GM18868 (cell line): ENCODE data around the gene PABPC1L.

Source experiments
- ATAC-seq: cut with Tn5 transposase; IDR thresholded peaks from one replicate; pipeline ENCODE4 v1.9.1; 2021; ENCODE audit warnings: mild to moderate bottlenecking, moderate library complexity; ENCODE audit not compliant: unreplicated experiment

The PABPC1L gene

DNA sequence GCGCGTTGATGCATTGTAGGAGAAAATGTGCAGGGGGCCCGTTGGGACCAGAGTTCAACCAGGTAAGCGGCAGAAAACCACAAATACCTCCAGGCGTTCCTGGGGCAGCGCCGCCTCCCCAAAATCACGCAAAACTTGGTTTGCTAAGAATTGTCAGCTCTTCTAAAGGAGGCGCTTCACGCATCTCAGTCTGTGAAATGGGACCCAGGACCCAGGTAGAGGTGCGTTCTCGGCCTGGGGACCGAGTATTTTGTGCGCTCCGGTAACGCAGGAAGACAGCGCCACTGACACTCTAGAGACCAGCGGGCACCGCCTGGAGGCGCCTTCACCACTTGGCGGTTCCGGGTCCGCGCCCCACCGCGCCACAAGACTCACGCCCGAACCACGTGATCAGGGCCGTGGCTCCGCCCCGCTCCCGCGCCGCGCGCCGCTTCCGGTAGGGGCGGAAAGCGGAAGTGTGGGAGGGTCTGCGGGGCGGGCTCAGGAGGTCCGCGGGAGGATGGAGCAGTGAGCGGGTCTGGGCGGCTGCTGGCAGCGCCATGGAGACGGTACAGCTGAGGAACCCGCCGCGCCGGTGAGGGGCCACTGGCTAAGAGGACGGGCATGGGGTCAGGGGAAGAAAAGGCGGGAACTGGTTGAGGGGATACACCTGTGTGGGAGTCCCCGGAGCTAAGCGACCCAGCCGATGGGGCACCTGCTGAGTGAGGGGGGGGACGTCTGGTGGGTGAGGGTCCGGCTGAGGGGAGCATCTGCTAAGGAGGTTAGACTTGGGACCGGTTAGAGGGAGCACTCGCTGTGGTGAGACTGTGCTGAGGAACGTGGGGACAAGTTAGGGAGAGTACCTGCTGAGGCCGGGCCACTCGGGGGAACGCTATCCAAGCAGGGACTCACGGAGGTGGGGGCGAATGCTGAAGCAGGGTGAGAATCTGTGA, 56.4 kb downstream of the PABPC1L start, which contains the start of gene STK4:
Gene STK4 (plus strand): TSS at position 483 of the 932 bp plus-strand sequence. CDS start 57 bp downstream, at position 540.
- ATAC-seq = peak; percentile 71

DNA sequence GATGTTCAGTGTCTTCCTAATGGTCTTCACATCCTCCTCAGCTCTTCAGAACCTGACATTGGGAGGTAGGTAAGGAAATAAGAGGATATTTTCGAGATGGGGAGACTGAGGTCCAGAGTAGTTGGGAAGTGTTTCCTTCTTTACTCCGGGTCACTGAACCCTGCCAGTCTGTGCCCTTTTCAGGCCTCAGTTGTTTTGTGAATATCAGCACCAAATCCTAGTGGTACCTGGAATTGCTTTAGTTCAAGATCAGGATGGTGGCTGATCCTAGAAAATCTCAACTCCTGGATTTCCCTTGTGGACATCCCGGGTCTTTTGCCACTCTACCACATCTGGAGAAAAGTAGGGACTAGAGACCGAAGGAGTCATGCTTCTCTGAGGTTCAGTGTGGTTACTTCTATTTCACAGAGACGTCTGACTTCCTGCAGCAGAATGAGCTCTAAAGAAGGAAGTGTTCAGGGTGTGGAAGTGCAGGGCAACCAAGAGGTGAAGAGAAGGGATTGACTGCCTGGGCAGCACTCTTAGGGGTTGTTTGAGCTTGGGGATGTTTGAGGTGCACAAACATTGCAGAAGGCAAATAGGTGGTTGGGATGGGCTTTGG, 57.4 kb downstream of the PABPC1L start:
- ATAC-seq = no peak

DNA sequence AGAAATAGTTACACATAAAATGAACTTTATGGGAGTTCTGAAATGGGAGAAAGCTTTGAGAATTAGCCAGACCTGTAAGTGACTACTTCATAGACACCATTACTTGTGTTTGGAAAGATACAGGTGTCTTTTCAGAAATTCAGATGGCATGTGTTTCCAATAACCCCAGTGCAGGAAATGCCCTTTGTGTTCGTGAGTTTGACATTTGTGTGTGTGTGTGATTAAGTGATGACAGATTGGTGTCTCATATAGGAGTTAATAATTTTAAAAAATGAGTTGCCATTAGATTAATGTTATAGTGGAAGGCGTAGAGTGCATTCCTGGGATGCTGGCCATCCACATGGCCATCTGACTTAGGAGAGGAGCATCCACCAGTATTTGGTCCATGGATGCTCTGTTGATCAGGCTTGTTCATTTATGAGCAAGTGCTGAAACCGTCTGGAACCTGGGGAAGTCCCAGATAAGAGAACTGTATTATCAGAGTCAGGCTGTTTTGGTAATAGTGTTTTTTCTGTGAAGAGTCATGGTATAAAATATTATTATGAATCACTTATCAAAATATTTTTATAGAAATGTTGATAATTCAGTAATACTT, 59.5 kb downstream of the PABPC1L start:
- ATAC-seq = no peak

DNA sequence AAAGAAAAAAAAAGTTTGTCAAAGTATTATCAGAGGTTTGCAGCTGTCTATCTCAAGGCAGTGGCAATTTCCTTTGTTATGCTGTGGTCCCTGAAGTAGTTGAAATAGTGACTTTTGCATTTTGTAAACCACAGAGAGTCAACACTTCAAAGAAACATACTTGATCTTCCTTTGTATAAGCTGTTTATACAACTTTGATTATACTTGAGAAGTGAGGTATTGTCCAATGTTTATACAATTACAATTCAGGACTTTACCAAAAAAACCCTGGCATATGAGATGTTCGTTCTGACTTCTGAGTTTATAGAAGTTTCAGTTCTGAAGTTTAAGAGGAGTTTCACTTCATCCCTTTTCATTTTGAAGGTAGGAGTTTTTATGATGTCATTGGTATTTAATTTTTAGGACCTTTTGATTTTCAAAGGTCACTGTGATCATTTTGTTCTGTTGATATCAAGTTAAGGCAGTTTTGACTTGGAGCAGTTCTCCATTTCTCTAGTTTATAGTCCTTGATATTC, 60.4 kb downstream of the PABPC1L start:
- ATAC-seq = no peak

DNA sequence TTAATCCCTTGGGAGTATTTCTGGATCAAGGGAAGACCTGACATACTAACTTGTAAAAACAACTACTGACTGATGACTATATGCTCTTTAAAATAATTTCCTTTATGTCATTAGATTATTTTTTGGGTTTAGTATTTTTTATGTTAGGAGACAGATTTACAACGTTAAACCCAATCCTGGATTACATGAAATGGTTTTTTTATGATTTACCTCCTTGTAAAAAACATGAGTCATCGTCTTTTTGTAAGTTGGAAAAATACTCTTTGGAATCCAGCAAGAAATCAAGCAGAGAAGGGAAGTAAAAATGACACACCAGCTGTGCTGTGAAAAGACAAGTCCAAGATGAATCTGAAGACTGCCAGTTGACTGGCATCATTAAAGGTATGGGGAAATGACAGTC, 63.2 kb downstream of the PABPC1L start:
- no peak for ATAC-seq

DNA sequence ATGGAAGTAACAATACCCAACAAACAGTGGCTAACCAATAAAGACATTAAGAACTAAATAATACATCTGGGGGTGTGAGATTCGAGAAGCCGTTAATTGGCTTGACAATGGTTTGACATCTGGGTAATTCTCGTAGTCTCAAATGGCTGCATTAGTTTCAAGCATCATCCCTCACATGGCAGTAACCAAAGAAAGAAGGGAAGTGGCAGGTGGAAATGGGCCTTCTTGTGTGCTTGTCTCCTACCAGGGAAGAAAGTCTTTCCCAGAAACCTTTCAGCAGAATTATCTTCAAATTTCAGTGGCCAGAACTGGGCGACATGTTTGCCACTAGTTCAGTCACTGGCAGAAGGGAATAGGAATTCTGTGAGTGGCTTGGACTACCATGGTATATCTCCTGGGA, 66.8 kb downstream of the PABPC1L start:
- no peak for ATAC-seq

DNA sequence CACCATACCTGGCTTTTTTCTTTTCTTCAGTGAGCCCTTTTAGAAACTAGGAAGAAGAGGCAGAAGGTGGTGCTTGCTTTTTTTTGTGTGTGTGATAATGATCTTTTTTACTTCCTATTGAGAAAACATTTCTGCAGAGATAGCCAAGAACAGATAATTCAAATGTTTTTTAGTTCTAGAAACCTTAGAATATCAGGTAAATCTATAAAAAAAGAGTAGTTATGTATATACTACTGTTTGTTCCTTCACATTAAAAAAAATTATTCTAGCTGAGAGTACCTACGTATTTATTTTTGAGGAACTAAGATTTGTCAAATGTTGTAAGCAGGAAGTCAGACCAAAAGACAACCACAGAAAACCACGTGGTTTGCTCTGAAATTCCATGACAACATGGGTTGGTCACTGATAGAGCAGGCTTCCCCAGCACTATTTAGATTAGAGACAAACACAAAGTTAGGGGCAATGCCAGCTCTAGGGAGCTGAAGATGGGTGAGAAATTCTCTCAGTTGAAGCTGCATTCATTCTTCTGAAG, 69.3 kb downstream of the PABPC1L start:
- peak; percentile 90 for ATAC-seq

DNA sequence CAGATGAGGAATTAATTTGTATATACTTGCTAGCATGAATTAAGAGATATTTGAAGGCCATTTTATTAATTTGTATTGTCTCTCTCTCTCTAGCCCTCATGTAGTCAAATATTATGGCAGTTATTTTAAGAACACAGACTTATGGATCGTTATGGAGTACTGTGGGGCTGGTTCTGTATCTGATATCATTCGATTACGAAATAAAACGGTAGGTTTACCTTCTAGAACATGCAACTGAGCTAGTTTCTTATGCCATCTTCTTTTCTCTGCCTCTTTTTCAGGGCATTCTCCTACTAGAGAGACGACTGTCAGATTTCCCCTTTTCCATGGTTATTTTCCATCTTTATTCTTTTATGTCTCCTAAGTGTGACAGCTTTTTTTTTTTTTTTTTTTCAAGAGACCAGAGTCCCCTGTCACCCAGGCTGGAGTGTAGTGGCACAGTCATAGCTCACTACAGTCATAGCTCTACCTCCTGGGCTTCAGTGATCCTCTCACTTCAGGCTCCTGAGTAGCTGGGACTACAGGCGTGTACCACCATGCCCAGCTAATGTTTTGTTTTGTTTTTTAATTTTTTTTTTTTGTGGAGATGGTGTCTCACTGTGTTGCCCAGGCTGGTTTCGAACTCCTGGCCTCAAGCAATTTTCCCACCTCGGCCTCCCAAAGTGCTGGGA, 72.0 kb downstream of the PABPC1L start:
- ATAC-seq = no peak

DNA sequence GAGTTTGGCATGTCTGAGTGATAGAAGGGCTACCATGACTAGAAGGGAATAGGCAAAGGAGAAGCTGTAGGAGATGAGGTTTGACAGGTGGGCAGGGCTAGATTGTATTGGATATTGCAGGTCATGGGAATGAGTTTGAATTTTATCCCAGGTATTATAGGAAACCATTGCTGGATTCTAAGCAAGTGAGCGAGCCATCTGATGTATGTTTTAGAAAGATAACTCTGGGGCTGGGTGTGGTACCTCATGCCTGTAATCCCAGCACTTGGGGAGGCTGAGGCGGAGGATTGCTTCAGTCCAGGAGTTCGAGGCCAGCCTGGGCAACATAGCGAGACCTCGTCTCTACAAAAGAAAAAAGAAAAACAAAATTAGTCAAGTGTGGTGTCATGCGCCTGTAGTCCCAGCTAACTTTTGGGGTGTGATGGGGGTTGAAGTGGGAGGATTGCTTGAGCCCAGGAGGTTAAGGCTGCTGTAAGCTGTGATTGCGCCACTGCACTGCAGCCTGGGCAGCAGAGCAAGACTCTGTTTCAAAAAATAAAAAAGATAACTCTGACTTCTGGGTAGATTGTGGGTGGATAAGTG, 73.3 kb downstream of the PABPC1L start:
- no peak for ATAC-seq

DNA sequence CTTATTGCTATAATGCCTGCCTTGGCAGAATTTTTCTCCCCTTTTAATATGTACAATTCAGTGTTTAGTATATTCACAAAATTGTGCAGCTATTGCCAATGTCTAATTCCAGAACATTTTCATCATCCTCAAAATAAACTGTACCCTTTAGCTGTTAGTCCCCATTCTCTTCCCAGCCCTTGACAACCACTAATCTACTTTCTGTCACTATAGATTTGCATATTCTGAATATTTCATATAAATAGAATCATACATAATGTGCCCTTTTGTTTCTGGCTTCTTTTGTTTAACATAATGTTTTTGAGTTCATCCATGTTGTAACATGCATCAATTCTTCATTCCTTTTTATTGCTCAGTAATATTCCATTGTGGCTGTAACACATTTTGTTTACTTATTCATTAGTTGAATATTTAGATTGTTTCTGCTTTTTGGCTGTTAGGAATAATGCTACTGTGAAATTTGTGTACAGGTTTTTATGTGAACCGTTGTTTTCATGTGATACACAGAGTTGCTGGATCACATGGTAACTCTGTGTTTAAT, 78.8 kb downstream of the PABPC1L start:
- ATAC-seq = no peak
